GM12872 (cell line): ENCODE results near the gene KRT32.
A peak's percentile ranks its signal among the peaks of the same experiment; 100 is the strongest.

Experiments
- TF ChIP-seq, protein P1 (sequence below): IDR thresholded peaks from 3 replicates; pipeline ENCODE4 v1.5.1; 2011; ENCODE audit warnings: low read depth, mild to moderate bottlenecking, low read length, moderate library complexity; ENCODE audit not compliant: insufficient read depth

KRT32 gene

DNA sequence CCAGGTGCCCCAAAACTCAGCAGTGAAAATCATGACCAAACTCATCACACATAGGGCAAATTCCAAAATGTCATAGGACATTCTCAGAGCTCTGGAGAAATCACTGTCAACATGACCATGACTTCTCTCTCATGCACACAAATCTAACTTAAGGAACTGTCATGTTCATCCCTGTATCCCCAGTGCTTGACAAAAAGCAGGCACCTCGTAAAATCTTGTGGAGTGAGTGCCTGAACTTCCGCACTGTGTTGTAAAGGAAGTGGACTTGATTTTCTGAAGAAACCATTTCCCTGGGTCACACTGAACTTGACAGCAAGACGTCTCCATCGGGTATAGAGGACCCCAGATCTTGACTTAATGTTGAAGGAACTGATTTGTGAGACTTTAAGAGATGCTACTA is 45.6 kb downstream of the KRT32 start:
- TF ChIP-seq, protein P1, sequence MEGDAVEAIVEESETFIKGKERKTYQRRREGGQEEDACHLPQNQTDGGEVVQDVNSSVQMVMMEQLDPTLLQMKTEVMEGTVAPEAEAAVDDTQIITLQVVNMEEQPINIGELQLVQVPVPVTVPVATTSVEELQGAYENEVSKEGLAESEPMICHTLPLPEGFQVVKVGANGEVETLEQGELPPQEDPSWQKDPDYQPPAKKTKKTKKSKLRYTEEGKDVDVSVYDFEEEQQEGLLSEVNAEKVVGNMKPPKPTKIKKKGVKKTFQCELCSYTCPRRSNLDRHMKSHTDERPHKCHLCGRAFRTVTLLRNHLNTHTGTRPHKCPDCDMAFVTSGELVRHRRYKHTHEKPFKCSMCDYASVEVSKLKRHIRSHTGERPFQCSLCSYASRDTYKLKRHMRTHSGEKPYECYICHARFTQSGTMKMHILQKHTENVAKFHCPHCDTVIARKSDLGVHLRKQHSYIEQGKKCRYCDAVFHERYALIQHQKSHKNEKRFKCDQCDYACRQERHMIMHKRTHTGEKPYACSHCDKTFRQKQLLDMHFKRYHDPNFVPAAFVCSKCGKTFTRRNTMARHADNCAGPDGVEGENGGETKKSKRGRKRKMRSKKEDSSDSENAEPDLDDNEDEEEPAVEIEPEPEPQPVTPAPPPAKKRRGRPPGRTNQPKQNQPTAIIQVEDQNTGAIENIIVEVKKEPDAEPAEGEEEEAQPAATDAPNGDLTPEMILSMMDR: no peak

DNA sequence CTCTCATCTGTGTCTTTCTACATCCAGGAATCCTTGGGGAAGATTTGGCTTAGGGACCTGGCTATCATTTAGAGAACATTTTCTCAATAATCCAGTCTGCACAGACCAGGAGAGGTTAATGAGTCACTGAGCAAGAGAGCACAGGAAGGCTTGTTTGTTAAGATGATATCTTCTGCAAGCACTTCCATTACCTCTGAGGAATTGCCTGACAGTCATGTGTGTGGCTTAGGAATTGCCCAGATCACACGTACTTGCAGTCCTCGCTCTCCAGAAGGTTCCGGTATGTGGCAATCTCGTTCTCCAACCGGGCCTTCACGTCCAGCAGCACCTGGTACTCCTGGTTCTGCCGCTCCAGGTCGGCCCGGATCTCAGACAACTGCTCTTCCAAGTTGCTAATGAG is 46.1 kb downstream of the KRT32 start:
- TF ChIP-seq, protein P1: no peak

DNA sequence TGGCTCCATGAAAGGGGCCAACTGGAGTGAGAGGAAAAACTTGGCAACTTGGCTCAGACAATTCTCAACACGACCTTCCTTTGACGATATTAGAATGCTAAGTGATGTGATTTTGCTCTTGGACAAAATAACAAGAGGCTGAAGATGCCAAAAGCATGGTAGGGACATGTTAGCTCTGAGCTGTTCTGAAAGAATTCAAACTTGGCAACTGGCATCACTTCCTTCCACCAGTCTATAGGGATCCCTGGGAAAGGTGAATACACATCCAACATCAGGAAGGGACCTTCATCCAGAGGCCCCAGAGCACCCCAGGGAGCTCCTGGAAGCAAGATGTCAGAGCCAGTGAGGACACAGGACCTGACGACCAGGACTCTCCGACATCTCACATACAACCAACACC is 47.1 kb downstream of the KRT32 start:
- TF ChIP-seq, protein P1: no peak

DNA sequence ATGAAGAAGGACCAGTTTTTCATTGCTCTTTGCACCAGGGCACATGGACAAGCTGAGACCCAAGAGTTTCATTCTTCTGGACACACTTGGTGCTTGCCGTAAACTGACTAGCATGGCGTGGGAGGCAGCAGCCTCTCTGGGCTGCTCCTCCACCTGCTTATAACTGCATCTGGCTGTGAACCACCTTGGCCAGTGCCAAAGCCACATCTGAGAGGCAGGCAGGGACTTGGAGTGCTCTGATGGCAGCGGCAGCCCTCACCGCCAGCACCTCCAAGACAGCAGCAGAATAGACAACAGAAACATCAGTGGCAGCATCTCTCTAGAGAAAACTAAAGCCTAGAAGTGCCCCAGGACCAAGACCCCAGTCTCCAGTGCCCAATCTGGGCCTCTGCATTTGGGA is 47.5 kb downstream of the KRT32 start:
- TF ChIP-seq, protein P1: no peak

DNA sequence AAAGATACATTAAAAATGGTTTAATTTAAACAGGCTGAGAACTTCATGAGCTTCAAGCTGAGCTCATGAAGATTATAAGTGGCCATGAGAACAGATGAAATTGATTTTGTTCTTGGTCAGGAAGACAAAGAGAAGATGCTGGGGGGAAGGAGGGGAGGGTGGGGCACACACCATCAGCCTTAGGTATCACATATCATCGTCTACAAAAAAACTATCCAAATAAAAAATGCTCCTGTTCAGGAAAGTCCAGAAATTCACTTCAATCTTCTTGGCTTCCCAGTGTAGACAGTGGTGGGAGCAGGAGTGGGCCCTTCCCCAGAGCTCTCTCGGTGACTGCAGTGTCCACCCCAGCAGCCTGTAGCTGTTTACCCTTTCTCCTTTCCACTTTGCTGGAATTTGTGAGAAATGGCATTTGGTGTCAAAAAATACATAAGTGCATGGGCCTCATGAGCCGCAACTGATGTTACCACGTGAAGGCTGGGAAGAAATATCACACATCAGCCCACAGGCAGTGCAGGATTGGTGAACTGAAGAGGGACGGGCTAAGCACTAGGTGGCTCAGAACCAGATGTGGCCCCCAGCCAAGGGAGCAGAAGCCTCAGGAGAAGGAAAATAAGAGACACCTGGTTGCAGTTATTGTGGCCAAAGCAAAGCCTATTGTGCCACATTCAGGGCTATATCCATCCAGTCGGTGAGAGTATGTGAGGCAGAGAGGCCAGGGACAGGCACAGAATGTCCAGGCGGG is 48.9 kb downstream of the KRT32 start:
- TF ChIP-seq, protein P1: no peak

DNA sequence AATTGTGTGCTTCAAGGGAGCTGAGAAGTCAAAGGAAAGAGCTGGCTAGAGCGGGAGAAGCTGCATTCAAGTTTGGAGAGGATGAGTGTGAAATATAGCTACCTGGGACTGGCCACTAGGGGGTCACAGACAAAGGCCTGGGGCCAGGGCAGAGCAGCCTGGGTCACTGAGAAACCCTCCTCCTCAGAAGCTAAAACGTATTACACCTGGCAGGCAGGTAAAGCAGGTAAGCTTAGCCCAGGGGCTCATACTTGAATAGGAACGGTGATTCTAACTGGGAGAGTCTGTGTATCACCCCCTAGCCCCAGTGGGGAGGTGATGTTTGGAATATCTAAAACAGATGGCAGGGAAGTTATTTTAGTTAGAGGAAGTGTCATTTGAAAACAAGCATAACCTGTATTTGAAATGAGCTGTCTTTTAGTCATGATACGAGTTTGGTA is 49.6 kb downstream of the KRT32 start:
- TF ChIP-seq, protein P1: peak; percentile 78

DNA sequence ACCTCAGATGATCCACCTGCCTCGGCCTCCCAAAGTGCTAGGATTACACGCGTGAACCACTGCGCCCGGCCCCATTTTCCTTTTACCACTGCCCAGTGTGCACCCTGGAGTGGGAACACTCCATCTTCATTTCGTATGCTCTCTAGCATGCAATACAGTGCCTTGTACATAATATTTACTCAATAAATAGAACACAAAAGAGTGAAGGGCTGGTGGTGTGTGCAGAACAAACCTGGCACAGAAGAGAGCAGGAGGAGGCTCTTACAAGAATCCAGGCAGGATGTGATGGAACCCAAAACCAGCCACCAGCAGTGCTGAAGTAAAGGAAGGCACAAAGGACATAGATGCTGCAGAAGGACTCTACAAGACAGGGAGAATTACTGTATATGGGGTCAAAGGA is 50.1 kb downstream of the KRT32 start:
- TF ChIP-seq, protein P1: no peak
